HEK293 (cell line): ENCODE measurements around the gene RLIM.

ENCODE experiments used
- CTCF ChIA-PET: fragments of 350-600 bp; formaldehyde crosslinking; extraction: SDS; loops from one replicate; lab custom pipeline; 2021; ENCODE audit warnings: antibody characterized with exemption; lab: Yijun Ruan, JAX
- POLR2A ChIA-PET: fragments of 300-600 bp; formaldehyde crosslinking; extraction: SDS; loops from one replicate; lab custom pipeline; 2020; ENCODE audit warnings: antibody characterized with exemption, inconsistent platforms; lab: Yijun Ruan, JAX
- H3K27ac ChIP-seq: fragments of 200-500 bp; sonication (Bioruptor generic); 2 replicates; pipeline ENCODE4 v1.5.1; 2014; ENCODE audit warnings: low read depth, low read length, control low read depth, inconsistent platforms; ENCODE audit errors: extremely low read depth
- H3K36me3 ChIP-seq, 2 experiments: fragments of 200-500 bp in 1 of 2; sonication (Bioruptor generic) in 1 of 2; 1 replicate in 1 of 2; 2 replicates in 1 of 2; pipeline ENCODE4 v1.5.1; 2014 to 2017; ENCODE audit warnings: inconsistent platforms in 2 of 2, low read length in 2 of 2; ENCODE audit not compliant: control insufficient read depth in 2 of 2, insufficient read depth in 1 of 2
- H3K4me1 ChIP-seq: fragments of 200-500 bp; sonication (Bioruptor generic); 2 replicates; pipeline ENCODE4 v1.5.1; 2014; ENCODE audit warnings: mild to moderate bottlenecking, low read length, inconsistent platforms; ENCODE audit not compliant: control insufficient read depth, insufficient read depth
- H3K4me3 ChIP-seq: 2 replicates; pipeline ENCODE4 v1.5.1; 2011; ENCODE audit warnings: low read depth, mild to moderate bottlenecking, control low read depth, low read length, moderate library complexity
- H3K9me3 ChIP-seq: fragments of 200-500 bp; sonication (Bioruptor generic); 2 replicates; pipeline ENCODE4 v1.5.1; 2014; ENCODE audit warnings: low read depth, low read length, inconsistent platforms; ENCODE audit not compliant: control insufficient read depth, insufficient read depth
- BCL6B ChIP-seq: fragments of 450-650 bp; formaldehyde crosslinking; IDR thresholded peaks from 2 replicates; pipeline ENCODE4 v1.5.1; 2017; ENCODE audit warnings: missing biosample characterization, missing genetic modification characterization
- GFI1B ChIP-seq: fragments of 450-650 bp; formaldehyde crosslinking; IDR thresholded peaks from 2 replicates; pipeline ENCODE4 v1.5.1; 2016; ENCODE audit warnings: missing biosample characterization, missing genetic modification characterization
- GLI2 ChIP-seq: fragments of 450-650 bp; formaldehyde crosslinking; IDR thresholded peaks from 2 replicates; pipeline ENCODE4; 2017; ENCODE audit warnings: missing biosample characterization, missing genetic modification characterization, low read depth, borderline replicate concordance
- SP7 ChIP-seq: fragments of 450-650 bp; formaldehyde crosslinking; IDR thresholded peaks from 2 replicates; pipeline ENCODE4 v1.5.1; 2016; ENCODE audit warnings: missing biosample characterization, missing genetic modification characterization
- YY1 ChIP-seq: fragments of 450-650 bp; formaldehyde crosslinking; IDR thresholded peaks from 2 replicates; pipeline ENCODE4 v1.5.1; 2018; ENCODE audit warnings: missing biosample characterization, missing genetic modification characterization
- ZBTB1 ChIP-seq: fragments of 450-650 bp; formaldehyde crosslinking; IDR thresholded peaks from 2 replicates; pipeline ENCODE4 v1.5.1; 2016; ENCODE audit warnings: missing biosample characterization, missing genetic modification characterization
- ZNF140 ChIP-seq: fragments of 450-650 bp; formaldehyde crosslinking; IDR thresholded peaks from 2 replicates; pipeline ENCODE4 v1.5.1; 2016; ENCODE audit warnings: missing biosample characterization, missing genetic modification characterization
- ZNF280D ChIP-seq: fragments of 450-650 bp; formaldehyde crosslinking; IDR thresholded peaks from 2 replicates; pipeline ENCODE4 v1.5.1; 2016; ENCODE audit warnings: missing biosample characterization, missing genetic modification characterization
- ZNF449 ChIP-seq: fragments of 450-650 bp; formaldehyde crosslinking; IDR thresholded peaks from 2 replicates; pipeline ENCODE4 v1.5.1; 2017; ENCODE audit warnings: missing biosample characterization, mild to moderate bottlenecking, missing genetic modification characterization, moderate library complexity
- ZNF513 ChIP-seq: fragments of 450-650 bp; IDR thresholded peaks from 2 replicates; pipeline ENCODE4 v1.5.1; 2018; ENCODE audit warnings: missing biosample characterization, missing genetic modification characterization
- ZNF548 ChIP-seq: fragments of 450-650 bp; formaldehyde crosslinking; IDR thresholded peaks from 2 replicates; pipeline ENCODE4 v1.5.1; 2016; ENCODE audit warnings: missing biosample characterization, missing genetic modification characterization
- ZNF610 ChIP-seq: fragments of 450-650 bp; formaldehyde crosslinking; IDR thresholded peaks from 2 replicates; pipeline ENCODE4 v1.5.1; 2016; ENCODE audit warnings: missing biosample characterization, missing genetic modification characterization, borderline replicate concordance
- ZNF664 ChIP-seq: fragments of 450-650 bp; formaldehyde crosslinking; IDR thresholded peaks from 2 replicates; pipeline ENCODE4 v1.5.1; 2016; ENCODE audit warnings: missing biosample characterization, missing genetic modification characterization
- ZNF677 ChIP-seq: fragments of 450-650 bp; IDR thresholded peaks from 2 replicates; pipeline ENCODE4 v1.5.0; 2018; ENCODE audit warnings: missing biosample characterization, mild to moderate bottlenecking, missing genetic modification characterization, moderate library complexity
- ZNF692 ChIP-seq: fragments of 450-650 bp; formaldehyde crosslinking; IDR thresholded peaks from 2 replicates; pipeline ENCODE4 v1.5.1; 2016; ENCODE audit warnings: missing biosample characterization, missing genetic modification characterization
- ZNF785 ChIP-seq: fragments of 450-650 bp; formaldehyde crosslinking; IDR thresholded peaks from 2 replicates; pipeline ENCODE4 v1.5.1; 2016; ENCODE audit warnings: missing biosample characterization, missing genetic modification characterization
- ZNF830 ChIP-seq: fragments of 450-650 bp; IDR thresholded peaks from 2 replicates; pipeline ENCODE4 v1.5.0; 2018; ENCODE audit warnings: missing biosample characterization, missing genetic modification characterization, low read depth, mild to moderate bottlenecking, moderate library complexity
- ZSCAN23 ChIP-seq: fragments of 450-650 bp; formaldehyde crosslinking; IDR thresholded peaks from 2 replicates; pipeline ENCODE4 v1.5.1; 2016; ENCODE audit warnings: missing biosample characterization, missing genetic modification characterization
- ZSCAN4 ChIP-seq: fragments of 450-650 bp; formaldehyde crosslinking; IDR thresholded peaks from 2 replicates; pipeline ENCODE4 v1.5.1; 2017; ENCODE audit warnings: missing biosample characterization, missing genetic modification characterization

The RLIM gene

GRCh38 chrX:74613370-74614092, 893 bp downstream of the RLIM start (continued):
- TF ChIP-seq ZNF449: peak; percentile 96
- TF ChIP-seq, all 188 proteins: peak for 7

- TF ChIP-seq BCL6B (tag by site-specific recombination) (no peak), ZSCAN4 (no peak), ZNF548 (tag by site-specific recombination) (no peak), ZBTB1 (tag by site-specific recombination) (no peak), YY1 (tag by site-specific recombination) (no peak), ZNF280D (tag by site-specific recombination) (no peak), ZSCAN23 (tag by site-specific recombination) (no peak), ZNF513 (tag by site-specific recombination) (no peak), ZNF785 (tag by site-specific recombination) (no peak), SP7 (tag by site-specific recombination) (no peak), GFI1B (tag by site-specific recombination) (no peak)
- Histone ChIP-seq H3K4me1 (peaks cover 7% of the 10 kb centered on the region; the same call in 1 of the 2 replicates), H3K9me3 (no peaks in the 10 kb centered on the region), H3K4me3 (no peak overlapping the region), H3K27ac (no peak overlapping the region), H3K36me3 (peaks cover 14 to 39% of the 10 kb centered on the region in 2 experiments)
- ChIA-PET POLR2A (no interaction called here), CTCF (no interaction called here)
Observed at GRCh38 chrX:74606799-74607198, 7.6 kb downstream of the RLIM start.

- Histone ChIP-seq H3K9me3 (no peaks in the 10 kb centered on the region), H3K4me3 (no peak overlapping the region), H3K4me1 (peaks cover 7% of the 10 kb centered on the region; the same call in 1 of the 2 replicates), H3K36me3 (peaks cover 14 to 39% of the 10 kb centered on the region in 2 experiments), H3K27ac (no peak overlapping the region)
- TF ChIP-seq ZNF140 (tag by site-specific recombination) (no peak), GLI2 (no peak), ZNF610 (tag by site-specific recombination) (no peak), ZNF692 (no peak), ZNF830 (tag by site-specific recombination) (0 out of 2 replicates have a peak, but pooled peaks have one; percentile 16), ZNF677 (no peak), ZNF664 (tag by site-specific recombination) (peak; percentile 93)
- CTCF ChIA-PET: no interaction called here
- POLR2A ChIA-PET: no interaction called here
Observed at GRCh38 chrX:74606342-74606741, 8.1 kb downstream of the RLIM start.
